ENCODE measurements around the gene KAZALD1. TPM values are rescaled to one million over a fixed set of nuclear protein-coding genes. Genes with fewer than 3 reads are reported as not detected.
A peak's percentile ranks its signal among the peaks of the same experiment; 100 is the strongest.

The KAZALD1 gene
- total RNA-seq, 4 donors from 2014 or later: 25.9 to 41.8 (median 39.1) TPM; not detected in 1

DNA sequence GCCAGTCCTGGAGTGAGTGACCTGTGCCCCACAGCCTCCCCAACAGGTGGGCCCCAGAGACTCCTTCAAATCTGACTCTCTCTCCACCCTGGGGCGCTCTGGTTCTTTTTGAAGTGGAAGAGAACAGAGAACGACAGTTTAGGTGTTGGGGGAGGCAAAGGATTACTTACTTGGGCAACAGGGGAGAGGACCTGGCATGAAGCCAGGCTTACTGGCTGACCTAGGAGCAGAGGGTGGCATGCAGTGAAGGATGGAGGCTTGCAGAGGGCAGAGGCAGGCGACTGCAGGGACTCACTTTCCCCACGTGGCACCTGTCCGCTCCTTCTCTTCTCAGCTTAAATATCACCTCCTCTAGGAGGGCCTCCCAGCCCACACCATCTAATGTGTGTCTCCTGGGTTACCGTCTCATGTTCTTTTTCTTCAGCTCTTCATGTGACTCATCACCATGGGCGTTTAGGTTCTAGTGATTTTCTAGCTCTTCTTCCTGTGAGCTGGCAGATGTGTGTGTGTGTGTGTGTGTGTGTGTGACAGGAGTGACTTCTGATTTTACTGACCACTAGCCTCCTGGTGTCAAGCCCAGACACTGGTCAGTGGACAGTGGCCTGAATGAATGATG, 46.7 kb upstream of the KAZALD1 start:
- H3K36me3 ChIP-seq: no peaks in the 10 kb centered on the region
- TF ChIP-seq, protein P1, sequence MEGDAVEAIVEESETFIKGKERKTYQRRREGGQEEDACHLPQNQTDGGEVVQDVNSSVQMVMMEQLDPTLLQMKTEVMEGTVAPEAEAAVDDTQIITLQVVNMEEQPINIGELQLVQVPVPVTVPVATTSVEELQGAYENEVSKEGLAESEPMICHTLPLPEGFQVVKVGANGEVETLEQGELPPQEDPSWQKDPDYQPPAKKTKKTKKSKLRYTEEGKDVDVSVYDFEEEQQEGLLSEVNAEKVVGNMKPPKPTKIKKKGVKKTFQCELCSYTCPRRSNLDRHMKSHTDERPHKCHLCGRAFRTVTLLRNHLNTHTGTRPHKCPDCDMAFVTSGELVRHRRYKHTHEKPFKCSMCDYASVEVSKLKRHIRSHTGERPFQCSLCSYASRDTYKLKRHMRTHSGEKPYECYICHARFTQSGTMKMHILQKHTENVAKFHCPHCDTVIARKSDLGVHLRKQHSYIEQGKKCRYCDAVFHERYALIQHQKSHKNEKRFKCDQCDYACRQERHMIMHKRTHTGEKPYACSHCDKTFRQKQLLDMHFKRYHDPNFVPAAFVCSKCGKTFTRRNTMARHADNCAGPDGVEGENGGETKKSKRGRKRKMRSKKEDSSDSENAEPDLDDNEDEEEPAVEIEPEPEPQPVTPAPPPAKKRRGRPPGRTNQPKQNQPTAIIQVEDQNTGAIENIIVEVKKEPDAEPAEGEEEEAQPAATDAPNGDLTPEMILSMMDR (IDR thresholded peaks at IDR 0.05): no peak
- TF ChIP-seq POLR2A (IDR thresholded peaks at IDR 0.05): no peak
- H3K4me1 ChIP-seq: peaks cover 0 to 25% (median 10%) of the 10 kb centered on the region in 4 donors
- no peak overlapping the region for H3K27ac ChIP-seq
- no peaks in the 10 kb centered on the region for H3K9me3 ChIP-seq
- no peaks in the 10 kb centered on the region for H3K27me3 ChIP-seq
- DNase-seq: no peak
- H3K4me3 ChIP-seq: no peak overlapping the region

DNA sequence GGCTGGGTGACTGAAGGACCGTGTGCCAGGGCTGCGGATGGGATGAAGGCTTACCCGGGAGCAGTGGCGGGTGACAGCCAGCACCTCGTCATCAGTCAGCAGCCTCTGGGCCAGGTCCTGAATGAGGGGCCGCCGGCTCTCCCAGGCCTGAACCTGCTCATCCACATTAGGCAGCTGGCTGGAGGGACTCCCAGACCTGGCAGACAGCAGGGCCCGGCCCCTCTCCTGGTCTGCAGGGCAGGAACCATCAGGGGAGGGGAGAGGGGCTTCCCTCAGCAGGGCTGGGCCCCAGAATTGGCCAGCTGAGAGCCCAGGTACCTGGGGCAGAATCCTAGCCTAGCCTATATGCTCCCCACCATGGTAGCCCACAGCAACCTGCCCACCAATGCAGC, 46.2 kb upstream of the KAZALD1 start:
- peaks cover 0 to 25% (median 10%) of the 10 kb centered on the region in 4 donors for H3K4me1 ChIP-seq
- H3K27ac ChIP-seq: no peak overlapping the region
- no peaks in the 10 kb centered on the region for H3K27me3 ChIP-seq
- no peaks in the 10 kb centered on the region for H3K36me3 ChIP-seq
- no peak for DNase-seq
- TF ChIP-seq, protein P1 (IDR thresholded peaks at IDR 0.05): no peak
- no peak for TF ChIP-seq POLR2A (IDR thresholded peaks at IDR 0.05)
- H3K4me3 ChIP-seq: no peak overlapping the region
- no peaks in the 10 kb centered on the region for H3K9me3 ChIP-seq

DNA sequence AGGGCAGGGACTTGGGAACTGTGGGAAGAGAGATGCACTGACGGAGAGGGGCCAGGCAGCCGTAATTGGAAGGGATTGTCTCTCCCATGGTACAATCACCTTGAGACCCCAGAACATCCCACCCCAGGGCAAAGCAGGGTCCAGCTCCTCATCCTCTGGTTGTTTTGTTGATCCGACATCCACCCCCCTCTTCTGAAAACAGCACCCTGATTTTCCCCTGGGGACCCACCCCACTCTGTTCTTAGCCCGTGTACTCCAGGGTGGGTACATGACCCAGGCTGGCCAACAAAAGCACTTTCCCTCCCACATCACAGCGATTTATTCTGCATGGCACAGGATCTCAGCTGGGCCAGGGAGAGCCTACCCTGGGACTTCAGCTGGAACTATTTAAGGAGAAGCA, 45.0 kb upstream of the KAZALD1 start:
- Histone ChIP-seq H3K4me3 (no peak overlapping the region), H3K27me3 (no peaks in the 10 kb centered on the region), H3K27ac (no peak overlapping the region), H3K4me1 (peaks cover 0 to 25% (median 10%) of the 10 kb centered on the region in 4 donors), H3K36me3 (no peaks in the 10 kb centered on the region), H3K9me3 (no peaks in the 10 kb centered on the region)
- TF ChIP-seq, protein P1 (IDR thresholded peaks at IDR 0.05): no peak
- no peak for TF ChIP-seq POLR2A (IDR thresholded peaks at IDR 0.05)
- no peak for DNase-seq

DNA sequence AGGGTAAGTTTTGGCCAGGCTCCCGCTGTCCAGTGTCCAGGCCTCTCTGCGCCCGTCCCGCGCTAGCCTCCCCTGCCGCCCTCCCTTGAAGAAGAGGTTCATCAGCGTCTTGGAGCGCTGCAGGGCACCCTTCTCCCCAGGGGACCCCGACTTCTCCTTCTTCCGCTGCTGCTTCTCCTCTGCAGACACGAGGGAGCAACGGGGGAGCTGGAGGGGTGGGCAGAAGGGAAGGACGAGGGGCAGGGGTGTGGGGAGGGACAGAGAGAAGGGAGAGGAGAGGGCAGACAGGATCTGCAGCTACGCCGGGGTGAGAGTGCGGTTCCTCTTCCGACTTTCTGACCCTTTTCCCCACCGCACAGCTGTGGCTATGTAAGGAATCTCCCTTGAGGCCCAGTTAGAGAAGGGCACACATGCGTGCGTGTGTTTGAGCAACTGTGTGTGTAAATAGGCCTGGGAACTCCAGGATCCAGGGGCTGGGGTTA, 43.6 kb upstream of the KAZALD1 start:
- H3K9me3 ChIP-seq: no peaks in the 10 kb centered on the region
- peaks cover 0 to 14% (median 7%) of the 10 kb centered on the region in 4 donors for H3K4me1 ChIP-seq
- H3K36me3 ChIP-seq: no peaks in the 10 kb centered on the region
- H3K4me3 ChIP-seq: no peak overlapping the region
- no peaks in the 10 kb centered on the region for H3K27me3 ChIP-seq
- H3K27ac ChIP-seq: no peak overlapping the region
- no peak for DNase-seq
- TF ChIP-seq, protein P1 (IDR thresholded peaks at IDR 0.05): no peak
- TF ChIP-seq POLR2A (IDR thresholded peaks at IDR 0.05): no peak

DNA sequence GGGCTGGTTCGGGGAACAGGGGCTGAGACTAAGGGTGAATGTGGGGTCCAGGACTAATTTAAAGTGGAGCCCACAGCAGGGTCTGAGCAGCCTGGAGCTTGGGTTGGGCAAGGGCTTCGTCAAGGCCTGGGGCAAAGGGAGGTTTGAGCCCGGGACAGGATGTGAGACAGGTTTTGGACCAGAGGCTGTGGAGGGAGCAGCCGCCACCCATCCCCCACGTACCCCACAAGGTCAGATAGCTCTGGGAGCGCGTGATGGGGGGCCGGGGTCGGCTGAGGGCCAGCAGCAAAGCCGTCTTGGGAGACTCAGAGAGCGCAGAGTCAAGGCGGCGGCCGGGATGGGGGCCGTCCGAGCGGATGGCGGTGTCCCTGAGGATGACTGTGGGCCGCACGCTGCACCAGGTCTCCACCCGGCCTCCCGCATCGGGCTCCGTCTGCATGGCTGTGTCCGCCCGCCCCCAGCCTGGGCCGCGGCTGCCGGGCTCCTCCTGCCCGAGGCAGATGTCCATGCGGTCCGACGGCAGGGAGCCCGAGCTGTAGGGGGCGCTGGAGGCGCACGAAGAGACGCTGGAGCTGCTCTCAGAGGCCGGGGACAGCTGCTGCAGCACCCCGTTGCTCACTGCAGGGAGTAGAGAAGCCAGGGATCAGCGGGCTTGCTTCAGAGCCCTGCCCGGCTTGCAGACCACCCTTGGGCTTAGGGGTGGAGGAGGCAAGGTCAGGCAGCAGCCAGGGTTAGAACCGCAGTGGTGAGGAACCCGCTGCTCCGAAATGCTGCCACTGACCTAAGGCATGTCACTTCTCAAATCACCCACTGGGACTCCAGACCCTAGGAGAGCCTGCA, 43.0 kb upstream of the KAZALD1 start:
- Histone ChIP-seq H3K4me1 (peaks cover 0 to 9% (median 7%) of the 10 kb centered on the region in 4 donors), H3K27me3 (no peaks in the 10 kb centered on the region), H3K27ac (no peak overlapping the region), H3K36me3 (no peaks in the 10 kb centered on the region), H3K9me3 (no peaks in the 10 kb centered on the region), H3K4me3 (no peak overlapping the region)
- TF ChIP-seq, protein P1 (IDR thresholded peaks at IDR 0.05): peak in 4 of 6 experiments; percentile 72 to 92 (median 86)
- TF ChIP-seq POLR2A (IDR thresholded peaks at IDR 0.05): no peak
- peak; percentile 45 to 93 (median 93) for DNase-seq
